ENCODE data around the gene SIGLEC15. TPM values are rescaled to one million over a fixed set of nuclear protein-coding genes. Genes with fewer than 3 reads are reported as not detected.

The SIGLEC15 gene
- total and polyA plus RNA-seq, 10 of the 15 experiments (the other 5 are each of a cell fraction or from before 2014, with no cell fraction given) = 0.09 to 0.45 TPM; not detected in 8

- no peak for TF ChIP-seq ZBTB33 (IDR thresholded peaks at IDR 0.05)
Measured at GRCh38 chr18:45780568-45780967, 44.9 kb upstream of the SIGLEC15 start (continued).

- no TSS peak for BruUV-seq (replicated peaks)
- POLR2A ChIA-PET = no interaction called here
- no peaks in the 10 kb centered on the region for H3K4me1 ChIP-seq (ENCODE audit: control insufficient read depth, insufficient read depth, low read length)
- H3K36me3 ChIP-seq (ENCODE audit: control insufficient read depth in 2 of 2, insufficient read depth in 2 of 2, low read length in 1 of 2) = no peaks in the 10 kb centered on the region
- ATAC-seq (peak; percentile 79), DNase-seq (ENCODE audit: low read depth, low spot score) (no peak), FAIRE-seq (no peak)
- TF ChIP-seq IRF3 (IDR thresholded peaks at IDR 0.05) (no peak), BACH1 (IDR thresholded peaks at IDR 0.05; ENCODE audit: borderline replicate concordance) (no peak), ATF7 (IDR thresholded peaks at IDR 0.05; ENCODE audit: low read depth) (no peak), CHD2 (IDR thresholded peaks at IDR 0.05; ENCODE audit: borderline replicate concordance, low read depth, low read length) (no peak), SIX5 (IDR thresholded peaks at IDR 0.05; ENCODE audit: low read depth, low read length, severe bottlenecking) (no peak), JUNB (IDR thresholded peaks at IDR 0.05) (no peak), BCL3 (IDR thresholded peaks at IDR 0.05; ENCODE audit: borderline replicate concordance, insufficient read depth, low read depth, low read length, poor library complexity, severe bottlenecking) (no peak), STAT3 (IDR thresholded peaks at IDR 0.05; ENCODE audit: low read depth, low read length) (no peak), NR2C1 (IDR thresholded peaks at IDR 0.05) (no peak), TCF12 (IDR thresholded peaks at IDR 0.05; ENCODE audit: low read depth, low read length) (no peak), ZZZ3 (IDR thresholded peaks at IDR 0.05; ENCODE audit: control insufficient read depth, insufficient read length, low read depth) (no peak), CREB1 (IDR thresholded peaks at IDR 0.05; ENCODE audit: low read depth) (no peak), HSF1 (IDR thresholded peaks at IDR 0.05; ENCODE audit: low read depth, low read length) (no peak), RCOR1 (conservative IDR thresholded peaks at IDR 0.05; ENCODE audit: low read depth, low read length) (no peak)
- H3K27ac ChIP-seq (ENCODE audit: control insufficient read depth, insufficient read depth) = no peak overlapping the region
- intact Hi-C loops (cut with micrococcal nuclease; ENCODE audit: unreplicated experiment) (no loop called here), in situ Hi-C loops (cut with MboI) (no loop called here)
- H3K9me3 ChIP-seq (replicated peaks; ENCODE audit: control insufficient read depth, insufficient read depth, low read length) = no peaks in the 10 kb centered on the region; the same call in 2 of the 3 replicates
- H2AFZ ChIP-seq (ENCODE audit: control insufficient read depth, low read depth, low read length) = no peak overlapping the region
- H3K4me2 ChIP-seq (ENCODE audit: control insufficient read depth, insufficient read depth) = no peak overlapping the region
- H3K9ac ChIP-seq (ENCODE audit: control insufficient read depth, insufficient read depth, low read length) = no peak overlapping the region
- no peaks in the 10 kb centered on the region for H3K27me3 ChIP-seq (replicated peaks in 1 of 2; ENCODE audit: control insufficient read depth in 2 of 2, insufficient read depth in 2 of 2, low read length in 1 of 2)
- RAD21 ChIA-PET (ENCODE audit: unreplicated experiment) = no interaction called here
- H3K79me2 ChIP-seq (ENCODE audit: control insufficient read depth, insufficient read depth, low read length) = no peaks in the 10 kb centered on the region
- SMC1A ChIA-PET (ENCODE audit: uncharacterized antibody, unreplicated experiment) = no interaction called here
- WGBS (ENCODE audit: insufficient coverage, insufficient replicate concordance, low lambda C conversion rate, missing lambda C conversion rate) = 15% methylated on average over 1 of the region's 1 CpG
- CTCF ChIA-PET = no interaction called here
- H3K4me3 ChIP-seq = no peak overlapping the region
- H4K20me1 ChIP-seq (ENCODE audit: control insufficient read depth, insufficient read depth) = no peaks in the 10 kb centered on the region
Measured at GRCh38 chr18:45782662-45783061, 42.8 kb upstream of the SIGLEC15 start.

Measured in GM12878 (cell line).